Peyer's patch (tissue), 4 donors: Measurements from ENCODE around the gene ARFGAP1. TPM values are rescaled to one million over a fixed set of nuclear protein-coding genes. Genes with fewer than 3 reads are reported as not detected.

Experiments used
- DNase-seq, 3 donors: peaks; one replicate each; pipeline ENCODE4 v3.0.0-alpha.2; 2017 to 2019
- H3K27ac ChIP-seq, 4 donors: fragments of 200-600 bp; sonication (generic); one replicate each; pipeline ENCODE4 v1.5.1; 2016 to 2019
- H3K27me3 ChIP-seq, 2 donors: fragments of 200-600 bp; sonication (generic); one replicate each; pipeline ENCODE4 v1.5.1; 2019
- H3K36me3 ChIP-seq, 3 donors: fragments of 200-600 bp; sonication (generic); one replicate each; pipeline ENCODE4 v1.5.1; 2016 to 2019
- H3K4me1 ChIP-seq, 4 donors: fragments of 200-600 bp; sonication (generic); one replicate each; pipeline ENCODE4 v1.5.1; 2016 to 2019
- H3K4me3 ChIP-seq, 4 donors: fragments of 200-600 bp; sonication (generic); 1 replicate in 3 of 4; 2 replicates in 1 of 4; pipeline ENCODE4 v1.5.1; 2016 to 2019; ENCODE audit warnings: mild to moderate bottlenecking in 1 of 4
- H3K9me3 ChIP-seq, 4 donors: fragments of 200-600 bp; sonication (generic); one replicate each; pipeline ENCODE4 v1.5.1; 2016 to 2019; ENCODE audit warnings: mild to moderate bottlenecking in 1 of 4
- POLR2A ChIP-seq, 2 donors: fragments of 450-650 bp; IDR thresholded peaks; one replicate each; pipeline ENCODE4 v1.5.1; 2017; ENCODE audit warnings: antibody characterized with exemption in 2 of 2, mild to moderate bottlenecking in 2 of 2, moderate library complexity in 2 of 2
- total RNA-seq, 4 donors: library from RNA; depleted of rRNA; stranded (reverse); fragments of >200 nt; gene quantifications; one replicate each; pipeline ENCODE4 v1.1.0, GENCODE V29; 2016
- TF ChIP-seq, protein P1 (sequence below), 6 experiments: fragments of 450-650 bp in 4 of 6; fragments of 200-600 bp in 2 of 6; sonication (generic) in 1 of 6; IDR thresholded peaks; one replicate each; pipeline ENCODE4 v1.5.1; 2017 to 2019; ENCODE audit warnings: antibody characterized with exemption in 6 of 6, mild to moderate bottlenecking in 3 of 6, moderate library complexity in 1 of 6

The ARFGAP1 gene
- total RNA-seq, 4 donors from 2014 or later = 66.6 to 149 (median 89.8) TPM

DNA sequence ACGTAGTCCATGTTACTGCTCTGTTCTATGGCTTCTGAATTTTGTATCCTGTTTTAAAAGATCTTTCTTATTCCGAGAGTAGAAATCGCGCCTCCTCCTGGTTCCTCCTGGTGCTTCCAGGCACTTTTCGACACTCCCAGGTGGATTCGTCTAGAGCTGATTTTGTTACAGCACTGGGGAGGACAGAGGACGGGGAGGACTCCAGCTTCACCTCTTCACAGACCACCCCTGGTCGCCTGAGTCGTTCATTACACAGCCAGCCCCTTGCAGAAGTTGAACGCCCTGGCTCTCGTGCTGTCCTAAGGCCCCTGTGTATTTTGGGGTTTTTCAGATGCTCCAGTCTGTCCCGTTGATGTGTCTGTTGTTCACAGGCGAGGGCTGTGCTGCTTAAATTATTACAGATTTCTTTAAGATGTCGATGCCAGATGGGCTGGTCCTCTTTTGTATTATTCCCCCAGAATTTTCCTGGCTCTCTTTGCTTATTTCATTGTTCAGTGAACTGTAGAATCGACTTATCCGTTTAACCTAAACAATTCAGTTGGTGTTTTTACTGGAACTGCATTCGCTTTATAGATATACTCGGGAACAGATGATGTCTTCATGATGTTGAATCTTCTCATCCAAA lies 50.9 kb downstream of the ARFGAP1 start:
- H3K36me3 ChIP-seq = no peaks in the 10 kb centered on the region
- H3K27me3 ChIP-seq = no peaks in the 10 kb centered on the region
- H3K4me3 ChIP-seq = no peak overlapping the region
- no peak for TF ChIP-seq POLR2A (IDR thresholded peaks at IDR 0.05)
- TF ChIP-seq, protein P1, sequence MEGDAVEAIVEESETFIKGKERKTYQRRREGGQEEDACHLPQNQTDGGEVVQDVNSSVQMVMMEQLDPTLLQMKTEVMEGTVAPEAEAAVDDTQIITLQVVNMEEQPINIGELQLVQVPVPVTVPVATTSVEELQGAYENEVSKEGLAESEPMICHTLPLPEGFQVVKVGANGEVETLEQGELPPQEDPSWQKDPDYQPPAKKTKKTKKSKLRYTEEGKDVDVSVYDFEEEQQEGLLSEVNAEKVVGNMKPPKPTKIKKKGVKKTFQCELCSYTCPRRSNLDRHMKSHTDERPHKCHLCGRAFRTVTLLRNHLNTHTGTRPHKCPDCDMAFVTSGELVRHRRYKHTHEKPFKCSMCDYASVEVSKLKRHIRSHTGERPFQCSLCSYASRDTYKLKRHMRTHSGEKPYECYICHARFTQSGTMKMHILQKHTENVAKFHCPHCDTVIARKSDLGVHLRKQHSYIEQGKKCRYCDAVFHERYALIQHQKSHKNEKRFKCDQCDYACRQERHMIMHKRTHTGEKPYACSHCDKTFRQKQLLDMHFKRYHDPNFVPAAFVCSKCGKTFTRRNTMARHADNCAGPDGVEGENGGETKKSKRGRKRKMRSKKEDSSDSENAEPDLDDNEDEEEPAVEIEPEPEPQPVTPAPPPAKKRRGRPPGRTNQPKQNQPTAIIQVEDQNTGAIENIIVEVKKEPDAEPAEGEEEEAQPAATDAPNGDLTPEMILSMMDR (IDR thresholded peaks at IDR 0.05) = no peak
- no peak for DNase-seq
- peaks cover 0 to 14% (median 0%) of the 10 kb centered on the region in 4 donors for H3K9me3 ChIP-seq
- H3K27ac ChIP-seq = no peak overlapping the region
- H3K4me1 ChIP-seq = no peaks in the 10 kb centered on the region

- Histone ChIP-seq H3K36me3 (no peaks in the 10 kb centered on the region), H3K4me3 (no peak overlapping the region), H3K27me3 (no peaks in the 10 kb centered on the region), H3K27ac (no peak overlapping the region), H3K9me3 (peaks cover 0 to 14% (median 0%) of the 10 kb centered on the region in 4 donors), H3K4me1 (no peaks in the 10 kb centered on the region)
- TF ChIP-seq, protein P1 (IDR thresholded peaks at IDR 0.05) = no peak
- no peak for TF ChIP-seq POLR2A (IDR thresholded peaks at IDR 0.05)
- DNase-seq = no peak
These were observed 52.4 kb downstream of the ARFGAP1 start for GRCh38 chr20:63325021-63325471.

DNA sequence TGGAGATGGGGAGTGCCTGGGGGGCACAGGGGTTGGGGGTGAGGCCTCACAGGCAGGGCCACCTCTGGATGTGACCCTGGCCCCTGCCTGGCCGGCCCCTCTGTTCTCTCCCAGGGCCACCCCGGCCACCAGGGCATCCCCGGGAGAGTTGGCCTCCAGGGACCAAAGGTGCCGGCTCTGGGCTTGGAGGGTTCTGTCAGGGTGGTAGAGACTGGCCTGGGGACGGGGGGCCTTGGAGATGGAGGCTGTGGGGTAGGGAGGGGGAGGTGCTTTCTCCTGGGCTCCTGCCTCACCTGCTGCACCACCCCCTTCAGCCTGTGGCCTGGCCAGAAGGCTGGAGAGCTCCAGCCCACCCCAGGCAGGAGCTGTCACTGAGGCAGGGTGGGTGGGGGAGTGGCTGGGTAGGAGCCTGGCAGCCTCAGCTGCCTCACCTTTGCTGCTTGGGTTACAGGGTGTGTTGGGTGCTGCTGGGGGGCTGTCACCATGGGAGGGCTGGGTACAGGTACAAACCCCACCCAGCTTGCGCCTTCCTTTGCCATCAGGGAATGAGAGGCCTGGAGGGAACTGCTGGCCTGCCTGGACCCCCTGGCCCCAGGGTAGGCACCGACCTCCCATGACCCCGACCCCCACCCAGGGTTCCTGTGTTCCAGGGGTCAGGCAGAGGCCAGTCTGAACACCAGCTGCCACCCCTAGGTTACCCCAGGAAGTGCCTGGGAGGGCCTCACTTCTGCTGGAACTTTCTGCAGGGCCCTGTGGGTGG lies 53.1 kb downstream of the ARFGAP1 start:
- Histone ChIP-seq H3K4me1 (no peaks in the 10 kb centered on the region), H3K4me3 (no peak overlapping the region), H3K36me3 (no peaks in the 10 kb centered on the region), H3K27me3 (no peaks in the 10 kb centered on the region), H3K9me3 (peaks cover 0 to 14% (median 0%) of the 10 kb centered on the region in 4 donors), H3K27ac (no peak overlapping the region)
- no peak for DNase-seq
- no peak for TF ChIP-seq POLR2A (IDR thresholded peaks at IDR 0.05)
- TF ChIP-seq, protein P1 (IDR thresholded peaks at IDR 0.05) = no peak

GRCh38 chr20:63326314-63327230 lies 54.0 kb downstream of the ARFGAP1 start:
- H3K4me3 ChIP-seq = no peak overlapping the region
- peak overlapping the region in 2 of 4 donors; percentile 31 to 52 for H3K27ac ChIP-seq
- peaks cover 0 to 14% (median 0%) of the 10 kb centered on the region in 4 donors for H3K9me3 ChIP-seq
- TF ChIP-seq, protein P1 (IDR thresholded peaks at IDR 0.05) = no peak
- no peak for TF ChIP-seq POLR2A (IDR thresholded peaks at IDR 0.05)
- H3K4me1 ChIP-seq = no peaks in the 10 kb centered on the region
- H3K27me3 ChIP-seq = no peaks in the 10 kb centered on the region
- no peaks in the 10 kb centered on the region for H3K36me3 ChIP-seq
- DNase-seq = no peak

DNA sequence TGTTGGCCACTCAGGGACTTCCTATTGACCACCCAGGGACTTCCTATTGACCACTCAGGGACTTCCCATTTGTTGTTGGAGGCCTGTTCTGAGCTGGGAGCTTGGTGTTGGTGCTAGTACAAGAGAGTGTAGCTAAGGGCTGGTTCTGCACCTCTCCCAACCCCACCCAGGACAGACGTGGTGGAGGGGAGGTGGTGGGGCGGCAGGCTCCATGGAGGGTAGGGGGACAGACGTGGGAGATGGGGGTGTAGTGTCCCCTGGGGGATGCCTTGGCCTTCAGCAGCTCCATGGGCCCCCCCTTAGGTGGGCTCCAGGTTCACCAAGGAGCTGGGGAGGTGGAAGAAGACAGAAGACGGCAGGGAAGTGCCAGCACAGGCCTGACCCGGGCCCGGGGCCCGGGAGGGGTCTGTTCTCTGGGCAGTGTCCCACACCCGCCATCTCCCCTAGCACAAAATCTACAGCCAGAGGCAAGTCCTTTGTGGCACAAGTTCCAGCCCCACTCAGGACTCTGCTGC lies 54.7 kb downstream of the ARFGAP1 start:
- peaks cover 0 to 17% (median 0%) of the 10 kb centered on the region in 4 donors for H3K9me3 ChIP-seq
- TF ChIP-seq POLR2A (IDR thresholded peaks at IDR 0.05) = no peak
- TF ChIP-seq, protein P1 (IDR thresholded peaks at IDR 0.05) = no peak
- no peaks in the 10 kb centered on the region for H3K36me3 ChIP-seq
- H3K27me3 ChIP-seq = no peaks in the 10 kb centered on the region
- H3K27ac ChIP-seq = peak overlapping the region in 1 of 4 donors; percentile 52
- no peak overlapping the region for H3K4me3 ChIP-seq
- no peak for DNase-seq
- no peaks in the 10 kb centered on the region for H3K4me1 ChIP-seq
